ENCODE results near the gene DDA1.
"Not testable (repeated sequence)": the region's sequence is repeated elsewhere in the genome, so short reads cannot be mapped to it uniquely, and the experiment has no call there.

Gene DDA1

DNA sequence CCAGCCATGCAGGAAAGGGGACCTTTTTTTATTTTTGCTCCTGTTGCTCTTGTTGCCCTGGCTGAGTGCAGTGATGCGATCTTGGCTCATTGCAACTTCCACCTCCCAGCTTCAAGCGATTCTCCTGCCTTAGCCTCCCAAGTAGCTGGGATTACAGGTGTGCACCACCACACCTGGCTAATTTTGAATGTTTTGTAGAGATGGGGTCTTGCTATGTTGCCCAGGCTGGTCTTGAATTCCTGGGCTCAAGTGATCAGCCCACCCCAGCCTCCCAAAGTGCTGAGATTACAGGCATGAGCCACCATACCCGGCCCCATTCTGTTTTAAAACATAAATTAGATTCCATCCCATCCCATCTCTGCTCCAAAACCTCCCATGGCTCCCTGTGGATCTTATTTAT is 34.5 kb upstream of the DDA1 start:
- H2AK5ac ChIP-seq (ENCODE audit: low read length); H3K4ac ChIP-seq (ENCODE audit: low read depth, low read length); H3K79me1 ChIP-seq (ENCODE audit: low read length); H4K8ac ChIP-seq (ENCODE audit: low read depth, low read length); H3K4me2 ChIP-seq (ENCODE audit: low read length); H3K79me2 ChIP-seq (ENCODE audit: control insufficient read depth, insufficient read depth, low read length); H3K23ac ChIP-seq (ENCODE audit: low read length); H2BK120ac ChIP-seq (ENCODE audit: low read depth, low read length); H3K27me3 ChIP-seq (ENCODE audit: insufficient read depth, low read length, poor library complexity); H2BK5ac ChIP-seq (ENCODE audit: low read length); H3K18ac ChIP-seq (ENCODE audit: low read length); H2BK15ac ChIP-seq (replicated peaks; ENCODE audit: low read depth); H3K4me1 ChIP-seq (ENCODE audit: control insufficient read depth, low read depth, low read length); H3K4me3 ChIP-seq (ENCODE audit: low read length); H3K56ac ChIP-seq (ENCODE audit: low read length); DNase-seq; H4K5ac ChIP-seq (ENCODE audit: low read length); H3K9ac ChIP-seq (ENCODE audit: low read length); H3K27ac ChIP-seq (ENCODE audit: low read depth, low read length): not testable (repeated sequence)
- WGBS (ENCODE audit: extremely low coverage, insufficient coverage, low lambda C conversion rate), result no CpG with 5 or more reads among the region's 3 CpGs
- H3K36me3 ChIP-seq (ENCODE audit: control insufficient read depth, insufficient read depth, low read length), result peaks cover 18% of the 10 kb centered on the region

DNA sequence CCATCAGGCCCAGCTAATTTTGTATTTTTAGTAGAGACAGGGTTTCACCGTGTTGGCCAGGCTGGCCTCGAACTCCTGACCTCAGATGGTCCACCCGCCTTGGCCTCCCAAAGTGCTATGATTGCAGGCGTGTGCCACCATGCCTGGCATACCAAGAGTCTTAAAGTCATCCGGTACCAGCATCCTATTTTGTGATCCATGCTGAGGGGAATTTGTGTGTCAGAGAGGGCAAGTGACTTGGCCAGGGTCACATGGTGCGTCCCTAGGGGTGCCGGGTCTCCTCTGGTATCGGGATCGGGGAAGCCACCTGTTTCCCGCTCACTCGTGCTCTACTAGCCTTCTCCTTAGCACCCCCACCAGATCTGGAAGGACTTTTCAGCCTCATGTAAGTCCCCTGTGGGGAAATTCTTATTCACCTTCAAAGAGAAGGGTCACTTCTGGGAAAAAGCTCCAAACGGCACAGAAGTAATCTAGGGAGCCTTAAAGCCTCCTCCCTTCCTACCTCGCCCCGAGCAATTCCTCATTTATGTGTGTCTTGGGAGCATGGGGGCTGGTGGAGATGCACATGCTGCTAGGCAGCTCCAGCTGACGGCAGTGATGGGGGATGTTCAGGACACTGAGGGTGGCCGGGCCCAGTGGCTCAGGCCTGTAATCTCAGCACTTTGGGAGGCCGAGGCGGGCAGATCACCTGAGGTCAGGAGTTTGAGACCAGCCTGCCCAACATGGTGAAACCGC is 33.8 kb upstream of the DDA1 start:
- Histone ChIP-seq H4K8ac (ENCODE audit: low read depth, low read length) (no peak overlapping the region), H3K4me1 (ENCODE audit: control insufficient read depth, low read depth, low read length) (no peaks in the 10 kb centered on the region), H3K4me3 (ENCODE audit: low read length) (no peak overlapping the region), H3K27me3 (ENCODE audit: insufficient read depth, low read length, poor library complexity) (no peaks in the 10 kb centered on the region), H3K18ac (ENCODE audit: low read length) (no peak overlapping the region), H3K79me2 (ENCODE audit: control insufficient read depth, insufficient read depth, low read length) (no peaks in the 10 kb centered on the region), H3K56ac (ENCODE audit: low read length) (no peak overlapping the region), H3K23ac (ENCODE audit: low read length) (no peak overlapping the region), H3K36me3 (ENCODE audit: control insufficient read depth, insufficient read depth, low read length) (peaks cover 18% of the 10 kb centered on the region), H3K27ac (ENCODE audit: low read depth, low read length) (no peak overlapping the region), H3K4ac (ENCODE audit: low read depth, low read length) (no peak overlapping the region), H3K9ac (ENCODE audit: low read length) (no peak overlapping the region), H3K4me2 (ENCODE audit: low read length) (no peak overlapping the region), H2BK5ac (ENCODE audit: low read length) (no peak overlapping the region), H3K79me1 (ENCODE audit: low read length) (no peaks in the 10 kb centered on the region), H2BK120ac (ENCODE audit: low read depth, low read length) (no peak overlapping the region), H4K5ac (ENCODE audit: low read length) (no peak overlapping the region), H2BK15ac (replicated peaks; ENCODE audit: low read depth) (no peak overlapping the region), H2AK5ac (ENCODE audit: low read length) (no peak overlapping the region)
- DNase-seq, result no peak
- no CpG with 5 or more reads among the region's 19 CpGs for WGBS (ENCODE audit: extremely low coverage, insufficient coverage, low lambda C conversion rate)

DNA sequence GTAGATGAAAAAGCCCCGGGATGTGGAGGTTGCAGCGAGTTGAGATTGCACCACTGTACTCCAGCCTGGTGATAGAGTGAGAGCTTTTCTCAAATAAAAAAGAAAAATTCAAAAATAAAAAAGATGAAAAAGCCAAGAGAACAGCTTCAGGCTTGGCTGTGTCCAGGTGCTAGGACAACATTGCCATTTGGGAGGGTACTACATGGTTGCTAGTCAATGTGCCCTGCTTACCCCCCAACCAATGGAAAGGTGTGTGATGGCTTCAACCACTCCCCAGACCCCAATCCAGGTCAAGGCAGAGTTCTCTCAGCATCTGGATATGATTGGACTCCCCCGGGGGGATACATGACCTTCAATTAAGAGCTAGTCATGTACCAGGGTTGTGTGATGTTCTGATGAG is 29.9 kb upstream of the DDA1 start:
- Histone ChIP-seq H3K4ac (ENCODE audit: low read depth, low read length) (no peak overlapping the region), H3K27ac (ENCODE audit: low read depth, low read length) (no peak overlapping the region), H3K79me2 (ENCODE audit: control insufficient read depth, insufficient read depth, low read length) (no peaks in the 10 kb centered on the region), H3K4me3 (ENCODE audit: low read length) (no peak overlapping the region), H3K79me1 (ENCODE audit: low read length) (no peaks in the 10 kb centered on the region), H2BK15ac (replicated peaks; ENCODE audit: low read depth) (no peak overlapping the region), H4K5ac (ENCODE audit: low read length) (no peak overlapping the region), H4K8ac (ENCODE audit: low read depth, low read length) (no peak overlapping the region), H3K18ac (ENCODE audit: low read length) (no peak overlapping the region), H2AK5ac (ENCODE audit: low read length) (no peak overlapping the region), H2BK120ac (ENCODE audit: low read depth, low read length) (no peak overlapping the region), H3K56ac (ENCODE audit: low read length) (no peak overlapping the region), H3K23ac (ENCODE audit: low read length) (no peak overlapping the region), H3K27me3 (ENCODE audit: insufficient read depth, low read length, poor library complexity) (no peaks in the 10 kb centered on the region), H3K36me3 (ENCODE audit: control insufficient read depth, insufficient read depth, low read length) (peaks cover 10% of the 10 kb centered on the region), H2BK5ac (ENCODE audit: low read length) (no peak overlapping the region), H3K4me2 (ENCODE audit: low read length) (no peak overlapping the region), H3K9ac (ENCODE audit: low read length) (no peak overlapping the region), H3K4me1 (ENCODE audit: control insufficient read depth, low read depth, low read length) (no peaks in the 10 kb centered on the region)
- WGBS (ENCODE audit: extremely low coverage, insufficient coverage, low lambda C conversion rate), result no CpG with 5 or more reads among the region's 3 CpGs
- DNase-seq, result no peak

DNA sequence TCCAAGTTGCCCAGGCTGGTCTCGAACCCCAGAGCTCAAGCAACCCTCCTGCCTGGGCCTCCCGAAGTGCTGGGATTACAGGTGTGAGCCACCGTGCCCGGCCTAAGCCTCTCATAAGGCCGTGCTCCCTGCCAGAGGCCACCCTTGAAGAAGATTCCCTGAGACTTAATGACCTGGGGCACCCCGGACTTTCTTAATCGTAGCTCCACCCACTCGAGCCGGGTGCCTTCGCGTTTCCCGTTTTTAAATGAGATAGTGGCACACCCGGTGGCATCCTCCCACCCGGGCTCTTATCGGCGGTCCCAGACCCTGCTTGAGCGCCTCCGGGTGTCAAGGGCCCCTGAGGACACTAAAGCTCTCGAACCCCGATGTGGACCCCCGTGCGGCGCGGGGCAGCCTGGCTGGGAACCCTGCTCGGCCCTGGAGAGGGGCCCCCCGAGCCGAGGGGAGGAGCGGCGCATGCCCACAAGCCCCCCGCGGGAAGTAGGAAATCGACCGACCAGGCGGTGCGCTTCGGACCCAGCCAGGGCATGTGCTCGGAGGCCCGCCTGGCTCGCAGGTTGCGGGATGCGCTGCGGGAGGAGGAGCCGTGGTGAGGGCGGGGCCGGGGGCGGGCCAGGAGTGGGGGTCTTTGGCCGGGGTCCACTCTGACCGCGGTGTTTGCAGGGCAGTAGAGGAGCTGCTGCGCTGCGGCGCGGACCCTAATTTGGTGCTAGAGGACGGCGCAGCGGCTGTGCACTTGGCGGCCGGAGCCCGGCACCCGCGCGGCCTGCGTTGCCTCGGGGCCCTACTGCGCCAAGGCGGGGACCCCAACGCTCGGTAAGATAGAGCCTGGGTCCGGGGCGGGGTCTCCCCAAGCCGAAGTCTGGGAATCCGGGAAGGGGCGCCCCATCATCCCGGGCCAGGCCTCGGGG is 27.7 kb upstream of the DDA1 start, which contains the start of gene ANKLE1:
TSS of gene ANKLE1 (plus strand) at position 511 of the 914 bp plus-strand sequence. CDS start at position 531, 20 bp downstream.
- H3K4ac ChIP-seq (ENCODE audit: low read depth, low read length), result no peak within 1 kb of the TSS
- no peak within 1 kb of the TSS for H4K5ac ChIP-seq (ENCODE audit: low read length)
- H3K27ac ChIP-seq (ENCODE audit: low read depth, low read length), result no peak within 1 kb of the TSS
- H3K79me1 ChIP-seq (ENCODE audit: low read length), result no peaks in the 10 kb centered on the region
- H3K56ac ChIP-seq (ENCODE audit: low read length), result peak within 1 kb of the TSS; percentile 83
- no peak within 1 kb of the TSS for H2BK15ac ChIP-seq (replicated peaks; ENCODE audit: low read depth)
- H2BK5ac ChIP-seq (ENCODE audit: low read length), result no peak within 1 kb of the TSS
- peak within 1 kb of the TSS; percentile 25 for H3K4me3 ChIP-seq (ENCODE audit: low read length)
- H2AK5ac ChIP-seq (ENCODE audit: low read length), result no peak within 1 kb of the TSS
- H3K4me1 ChIP-seq (ENCODE audit: control insufficient read depth, low read depth, low read length), result no peaks in the 10 kb centered on the region
- peak within 1 kb of the TSS; percentile 66 for H3K9ac ChIP-seq (ENCODE audit: low read length)
- no peak within 1 kb of the TSS for H2BK120ac ChIP-seq (ENCODE audit: low read depth, low read length)
- no peaks in the 10 kb centered on the region for H3K79me2 ChIP-seq (ENCODE audit: control insufficient read depth, insufficient read depth, low read length)
- no peak within 1 kb of the TSS for H4K8ac ChIP-seq (ENCODE audit: low read depth, low read length)
- H3K23ac ChIP-seq (ENCODE audit: low read length), result peak within 1 kb of the TSS; percentile 0
- peak within 1 kb of the TSS; percentile 16 for H3K4me2 ChIP-seq (ENCODE audit: low read length)
- no peak for DNase-seq
- H3K36me3 ChIP-seq (ENCODE audit: control insufficient read depth, insufficient read depth, low read length), result peaks cover 6% of the 10 kb centered on the region
- H3K18ac ChIP-seq (ENCODE audit: low read length), result no peak within 1 kb of the TSS
- H3K27me3 ChIP-seq (ENCODE audit: insufficient read depth, low read length, poor library complexity), result no peaks in the 10 kb centered on the region
- no CpG with 5 or more reads among the region's 75 CpGs for WGBS (ENCODE audit: extremely low coverage, insufficient coverage, low lambda C conversion rate)

DNA sequence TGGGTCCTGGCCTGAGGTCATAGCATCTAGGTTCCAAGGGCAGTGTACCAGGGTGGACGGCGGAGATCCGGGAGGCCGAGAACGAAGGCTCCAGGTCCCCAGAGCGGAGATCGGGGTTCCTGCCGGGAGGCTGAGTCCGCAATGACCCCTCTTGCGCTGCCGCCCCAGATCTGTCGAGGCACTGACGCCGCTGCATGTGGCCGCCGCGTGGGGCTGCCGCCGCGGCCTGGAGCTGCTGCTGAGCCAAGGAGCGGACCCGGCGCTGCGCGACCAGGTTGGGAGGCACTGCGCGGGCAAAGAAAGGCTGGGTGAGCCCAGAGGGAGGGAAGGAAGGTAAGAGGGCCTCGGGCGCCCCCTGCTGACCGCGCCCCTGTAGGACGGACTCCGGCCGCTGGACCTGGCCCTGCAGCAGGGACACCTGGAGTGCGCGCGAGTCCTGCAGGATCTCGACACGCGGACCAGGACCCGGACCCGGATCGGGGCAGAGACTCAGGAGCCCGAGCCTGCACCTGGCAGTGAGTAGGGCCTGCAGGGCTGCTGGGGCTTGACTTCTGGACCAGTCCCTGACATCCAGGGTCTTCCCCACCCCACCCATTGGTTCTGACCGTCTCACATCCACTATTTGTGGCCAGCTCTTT is 26.8 kb upstream of the DDA1 start:
- no peak overlapping the region for H3K18ac ChIP-seq (ENCODE audit: low read length)
- H3K4ac ChIP-seq (ENCODE audit: low read depth, low read length), result no peak overlapping the region
- no peak overlapping the region for H3K27ac ChIP-seq (ENCODE audit: low read depth, low read length)
- H3K56ac ChIP-seq (ENCODE audit: low read length), result peak overlapping the region; percentile 83
- H3K79me2 ChIP-seq (ENCODE audit: control insufficient read depth, insufficient read depth, low read length), result no peaks in the 10 kb centered on the region
- DNase-seq, result peak; percentile 89
- H3K4me1 ChIP-seq (ENCODE audit: control insufficient read depth, low read depth, low read length), result no peaks in the 10 kb centered on the region
- peak overlapping the region; percentile 16 for H3K4me2 ChIP-seq (ENCODE audit: low read length)
- H3K27me3 ChIP-seq (ENCODE audit: insufficient read depth, low read length, poor library complexity), result no peaks in the 10 kb centered on the region
- H3K36me3 ChIP-seq (ENCODE audit: control insufficient read depth, insufficient read depth, low read length), result peaks cover 3% of the 10 kb centered on the region
- H2AK5ac ChIP-seq (ENCODE audit: low read length), result no peak overlapping the region
- no peak overlapping the region for H2BK5ac ChIP-seq (ENCODE audit: low read length)
- H3K4me3 ChIP-seq (ENCODE audit: low read length), result peak overlapping the region; percentile 25
- H3K9ac ChIP-seq (ENCODE audit: low read length), result peak overlapping the region; percentile 66
- no peak overlapping the region for H4K8ac ChIP-seq (ENCODE audit: low read depth, low read length)
- H2BK120ac ChIP-seq (ENCODE audit: low read depth, low read length), result no peak overlapping the region
- no peak overlapping the region for H4K5ac ChIP-seq (ENCODE audit: low read length)
- WGBS (ENCODE audit: extremely low coverage, insufficient coverage, low lambda C conversion rate), result no CpG with 5 or more reads among the region's 45 CpGs
- peak overlapping the region; percentile 0 for H3K23ac ChIP-seq (ENCODE audit: low read length)
- H2BK15ac ChIP-seq (replicated peaks; ENCODE audit: low read depth), result no peak overlapping the region
- no peaks in the 10 kb centered on the region for H3K79me1 ChIP-seq (ENCODE audit: low read length)
